HCT116 (cell line): ENCODE results near the gene THOC6. TPM values are rescaled to one million over a fixed set of nuclear protein-coding genes. Genes with fewer than 3 reads are reported as not detected.
A peak's percentile ranks its signal among the peaks of the same experiment; 100 is the strongest.

Experiments
- ATAC-seq: fragments of 200-7000 bp; cut with Tn5 transposase; 2 replicates; pipeline ENCODE4 v1.9.1; 2020; ENCODE audit warnings: mild to moderate bottlenecking, moderate library complexity
- BruUV-seq: library from RNA; stranded (reverse); fragments of 400-500 nt; replicated peaks from 2 replicates; lab custom pipeline; 2021; lab: Mats Ljungman, UMichigan
- CTCF ChIA-PET: fragments of 300-600 bp; sonication (Branson Sonifier 250); formaldehyde crosslinking; loops from one replicate; lab custom pipeline; 2021; ENCODE audit warnings: antibody characterized with exemption; lab: Charles Lee
- POLR2A ChIA-PET: fragments of 300-600, 350-600 bp; sonication (Branson Sonifier 250); formaldehyde crosslinking; loops from one replicate; lab custom pipeline; 2021; ENCODE audit warnings: antibody characterized with exemption; lab: Charles Lee
- RAD21 ChIA-PET, 2 experiments: fragments of 300-600 bp; sonication (Branson Sonifier 250); formaldehyde crosslinking; loops; one replicate each; lab custom pipeline; 2023; ENCODE audit warnings: low total read pairs in 2 of 2; ENCODE audit not compliant: uncharacterized antibody in 2 of 2, unreplicated experiment in 2 of 2, low non-redundant PET in 1 of 2; lab: Charles Lee
- DNase-seq: peaks from one replicate; pipeline ENCODE4 v3.0.0-alpha.2; 2010; ENCODE audit warnings: low read depth, low spot score
- H2AFZ ChIP-seq: fragments of 200-600 bp; shearing (Covaris generic), sonication (generic); 2 replicates; pipeline ENCODE4 v1.6.1; 2017; ENCODE audit warnings: low read depth, mixed run types, mixed read lengths, antibody characterized with exemption, low read length; ENCODE audit not compliant: poor library complexity, severe bottlenecking
- H3K27ac ChIP-seq: 2 replicates; pipeline ENCODE4 v1.5.1; 2012; ENCODE audit warnings: low read depth, low read length
- H3K27me3 ChIP-seq: fragments of 200-600 bp; sonication (generic); 2 replicates; pipeline ENCODE4 v1.6.1; 2016; ENCODE audit warnings: mixed run types, low read length, mixed read lengths; ENCODE audit not compliant: insufficient read depth
- H3K36me3 ChIP-seq, 2 experiments: fragments of 200-500 bp in 1 of 2; fragments of 200-600 bp in 1 of 2; sonication (Bioruptor generic) in 1 of 2; sonication (generic) in 1 of 2; 2 replicates each; pipeline versions ENCODE4 v1.5.1 to v1.6.1; 2014 to 2016; ENCODE audit warnings: low read length in 2 of 2, inconsistent platforms in 1 of 2, mixed read lengths in 1 of 2, mixed run types in 1 of 2; ENCODE audit not compliant: insufficient read depth in 2 of 2, control insufficient read depth in 1 of 2
- H3K4me1 ChIP-seq, 2 experiments: fragments of 200-600 bp in 1 of 2; sonication (generic) in 1 of 2; 2 replicates each; pipeline versions ENCODE4 v1.5.1 to v1.6.1; 2012 to 2017; ENCODE audit warnings: low read length in 2 of 2, inconsistent platforms in 1 of 2, mild to moderate bottlenecking in 1 of 2, mixed read lengths in 1 of 2, mixed run types in 1 of 2, moderate library complexity in 1 of 2; ENCODE audit not compliant: insufficient read depth in 2 of 2, control insufficient read depth in 1 of 2
- H3K4me2 ChIP-seq: fragments of 200-600 bp; sonication (generic); 2 replicates; pipeline ENCODE4 v1.6.1; 2017; ENCODE audit warnings: mixed run types, low read length, mixed read lengths
- H3K4me3 ChIP-seq, 2 experiments: fragments of 200-600 bp in 1 of 2; sonication (generic) in 1 of 2; replicated peaks in 1 of 2; 2 replicates each; pipeline ENCODE4 v1.5.1; 2011 to 2016; ENCODE audit warnings: low read length in 2 of 2, control low read depth in 1 of 2, low read depth in 1 of 2, mild to moderate bottlenecking in 1 of 2, mixed read lengths in 1 of 2, mixed run types in 1 of 2
- H3K79me2 ChIP-seq: fragments of 200-600 bp; sonication (generic); 2 replicates; pipeline ENCODE4 v1.6.1; 2017; ENCODE audit warnings: mild to moderate bottlenecking, mixed run types, low read length, moderate library complexity, mixed read lengths; ENCODE audit not compliant: insufficient read depth
- H3K9ac ChIP-seq: fragments of 200-600 bp; sonication (generic); 2 replicates; pipeline ENCODE4 v1.6.1; 2016; ENCODE audit warnings: low read length, mixed read lengths
- H3K9me2 ChIP-seq: fragments of 200-600 bp; sonication (generic), shearing (Covaris generic); 2 replicates; pipeline ENCODE4 v1.6.1; 2017; ENCODE audit warnings: mixed run types, mild to moderate bottlenecking, moderate library complexity; ENCODE audit not compliant: insufficient read depth
- H3K9me3 ChIP-seq, 2 experiments: fragments of 200-500 bp in 1 of 2; fragments of 200-600 bp in 1 of 2; sonication (Bioruptor generic) in 1 of 2; sonication (generic) in 1 of 2; 2 replicates each; pipeline ENCODE4 v1.6.1; 2014 to 2017; ENCODE audit warnings: low read length in 2 of 2, mixed read lengths in 2 of 2, inconsistent platforms in 1 of 2, low read depth in 1 of 2, mild to moderate bottlenecking in 1 of 2, mixed run types in 1 of 2, moderate library complexity in 1 of 2; ENCODE audit not compliant: control insufficient read depth in 1 of 2, insufficient read depth in 1 of 2
- H4K20me1 ChIP-seq: fragments of 200-600 bp; sonication (generic), shearing (Covaris generic); 2 replicates; pipeline ENCODE4 v1.6.1; 2017; ENCODE audit warnings: mixed run types, mild to moderate bottlenecking, moderate library complexity; ENCODE audit not compliant: insufficient read depth
- CEBPB ChIP-seq: IDR thresholded peaks from 2 replicates; pipeline ENCODE4 v1.6.1; 2012; ENCODE audit warnings: low read depth
- POLR2AphosphoS5 ChIP-seq: IDR thresholded peaks from 2 replicates; pipeline ENCODE4 v1.6.1; 2011; ENCODE audit warnings: mild to moderate bottlenecking, low read depth, low read length, moderate library complexity
- TCF7L2 ChIP-seq: IDR thresholded peaks from 2 replicates; pipeline ENCODE4 v1.7.0; 2011; ENCODE audit warnings: borderline replicate concordance, inconsistent platforms; ENCODE audit not compliant: insufficient read depth, insufficient read length; ENCODE audit errors: extremely low read depth
- YY1 ChIP-seq: IDR thresholded peaks from 2 replicates; pipeline ENCODE4 v1.6.1; 2011; ENCODE audit warnings: low read length, low read depth, moderate library complexity, mild to moderate bottlenecking; ENCODE audit not compliant: insufficient replicate concordance; ENCODE audit errors: extremely low read depth
- intact Hi-C: fragments of 100-400 bp; cut with micrococcal nuclease; formaldehyde crosslinking; loops from 2 replicates; pipeline ENCODE4 v1.10.0; 2022
- total RNA-seq: library from RNA; stranded (reverse); gene quantifications from one replicate; pipeline ENCODE4 v1.2.1, GENCODE V29; 2021; ENCODE audit not compliant: unreplicated experiment

The THOC6 gene
- total RNA-seq, 1 experiment from 2014 or later: 62.9 TPM

GRCh38 chr16:3020604-3021448 is 3.0 kb upstream of the THOC6 start:
- Histone ChIP-seq H3K9ac (peak overlapping the region; percentile 99), H3K27ac (peak overlapping the region; percentile 100), H3K4me1 (peaks cover 27 to 61% of the 10 kb centered on the region in 2 experiments), H4K20me1 (no peaks in the 10 kb centered on the region), H3K9me2 (no peaks in the 10 kb centered on the region), H3K4me2 (peak overlapping the region; percentile 86), H3K4me3 (peak overlapping the region; percentile 94 to 95), H3K79me2 (peaks cover 26% of the 10 kb centered on the region; the same call in 1 of the 2 replicates), H3K36me3 (peaks cover 0 to 17% of the 10 kb centered on the region in 2 experiments; a peak in 1 of 4 replicates), H3K27me3 (no peaks in the 10 kb centered on the region), H3K9me3 (no peaks in the 10 kb centered on the region), H2AFZ (no peak overlapping the region)
- ChIA-PET CTCF (interaction anchor here (0.8 to 6.1 kb wide), 9 partner anchors 8 to 38 kb away, joined by 3 to 39 read pairs (median 5); no protein-coding TSS in a partner anchor), RAD21 (interaction anchor here in 1 of 2 experiments (0.7 kb wide), 1 partner anchor 11 kb away, joined by 3 read pairs; no protein-coding TSS in a partner anchor), POLR2A (interaction anchor here (0.5 to 8.2 kb wide), 21 partner anchors 9 to 1769 kb away, joined by 3 to 188 read pairs (median 4); partner anchors contain the start of genes CLDN9, KREMEN2, MMP25 and PAQR4)
- peak; percentile 66 for DNase-seq
- TF ChIP-seq POLR2AphosphoS5 (peak; percentile 29; the same call in 1 of the 2 replicates), TCF7L2 (peak; percentile 44), CEBPB (no peak), YY1 (peak; percentile 30)
- BruUV-seq: TSS peak; percentile 59
- peak; percentile 20 for ATAC-seq
- intact Hi-C loops: loop anchor here (5.0 kb wide), 2 partner anchors 39 to 864 kb away; partner anchors contain the start of genes PKMYT1 and TRAF7
